Measurements from ENCODE around the gene INS.

Gene INS

DNA sequence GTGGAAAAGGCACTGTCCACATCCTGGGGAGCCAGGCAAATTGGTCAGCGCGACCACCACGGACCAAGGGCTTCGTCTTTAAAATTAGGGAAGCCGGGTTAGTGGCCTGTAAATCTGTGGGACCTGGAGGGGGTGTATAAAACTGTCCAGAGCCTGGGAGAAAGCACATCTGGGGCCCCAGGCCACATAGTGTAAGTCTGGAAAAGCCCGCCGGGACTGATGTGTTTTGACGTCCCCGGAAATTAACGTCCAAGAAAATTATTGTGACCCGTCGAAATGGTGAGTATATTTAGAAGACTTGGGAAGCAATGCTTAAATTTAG is 17.6 kb downstream of the INS start:
- no peak for DNase-seq

GRCh38 chr11:2142762-2143202 is 18.2 kb downstream of the INS start:
- no peak for DNase-seq

DNA sequence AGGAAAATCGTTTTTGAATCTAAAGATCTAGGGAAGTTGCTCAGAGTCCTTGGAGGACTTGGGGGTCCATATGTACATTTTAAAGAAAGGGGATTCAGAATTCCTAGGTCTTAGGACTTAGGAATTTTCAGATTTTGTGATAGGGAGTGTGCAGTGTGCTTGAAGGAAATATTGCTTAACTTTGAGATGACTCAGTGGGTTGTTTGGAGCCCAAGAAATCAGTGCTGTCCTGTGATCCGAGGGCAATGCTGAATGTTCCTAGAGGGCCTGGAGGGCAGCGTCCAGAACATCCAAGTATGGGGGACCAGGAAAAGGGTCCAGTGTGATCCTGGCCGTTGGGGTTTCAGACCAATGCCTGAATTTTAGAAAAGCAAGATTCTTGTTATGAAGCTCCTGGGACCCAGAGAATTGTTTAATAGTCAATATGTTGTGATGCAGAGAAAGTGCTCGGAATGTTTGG is 18.7 kb downstream of the INS start:
- no peak for DNase-seq

DNA sequence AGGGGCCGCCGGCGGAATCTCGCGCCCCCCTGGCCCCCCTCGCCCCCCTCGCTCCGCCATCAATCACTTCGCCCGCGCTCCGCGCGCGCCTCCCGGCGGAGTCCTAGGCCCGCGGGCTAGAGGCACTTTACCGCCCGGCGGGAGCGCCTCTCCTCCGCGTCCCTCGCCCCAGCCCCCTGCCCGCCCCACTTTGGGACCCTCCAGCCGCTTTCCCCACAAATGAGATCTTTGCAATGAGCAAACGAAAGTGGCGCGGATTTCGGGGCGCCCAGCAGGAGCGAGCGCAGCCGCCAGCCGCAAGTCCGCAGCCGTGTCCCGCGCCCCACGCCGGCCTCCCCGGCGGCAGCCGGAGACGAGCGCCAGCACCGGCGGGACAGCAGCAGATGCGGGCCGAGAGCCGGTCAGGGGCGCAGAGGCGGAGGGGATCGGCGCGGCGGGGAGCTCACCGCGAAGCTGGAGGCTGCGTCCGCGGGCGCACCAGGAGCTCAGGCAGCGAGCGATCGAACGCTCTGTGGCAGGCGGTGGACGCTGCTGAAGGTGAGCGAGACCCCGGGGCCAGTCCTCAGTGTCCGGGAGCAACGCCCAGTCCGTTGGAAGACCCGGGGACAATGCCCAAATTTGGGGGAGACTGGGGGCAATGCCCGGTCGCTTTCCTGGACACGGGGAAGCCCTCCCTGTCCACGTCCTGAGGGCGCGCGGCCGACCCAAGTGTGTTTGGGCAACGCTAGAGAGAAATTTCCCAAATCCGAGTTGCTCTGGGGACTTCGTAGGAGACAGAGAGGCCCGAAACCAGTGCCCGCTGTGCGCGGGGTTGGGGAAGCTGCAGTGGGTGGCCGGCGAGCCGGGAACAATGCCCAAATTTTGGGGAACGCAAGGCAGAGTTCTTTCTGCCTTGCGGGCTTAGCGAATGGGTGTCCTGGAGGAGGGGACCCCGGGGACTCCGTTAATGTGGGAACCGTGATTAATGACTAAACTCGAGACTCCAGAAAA is 20.3 kb downstream of the INS start:
- DNase-seq, result no peak

- no peak for DNase-seq
These were observed 21.2 kb downstream of the INS start for GRCh38 chr11:2139621-2140337.

DNA sequence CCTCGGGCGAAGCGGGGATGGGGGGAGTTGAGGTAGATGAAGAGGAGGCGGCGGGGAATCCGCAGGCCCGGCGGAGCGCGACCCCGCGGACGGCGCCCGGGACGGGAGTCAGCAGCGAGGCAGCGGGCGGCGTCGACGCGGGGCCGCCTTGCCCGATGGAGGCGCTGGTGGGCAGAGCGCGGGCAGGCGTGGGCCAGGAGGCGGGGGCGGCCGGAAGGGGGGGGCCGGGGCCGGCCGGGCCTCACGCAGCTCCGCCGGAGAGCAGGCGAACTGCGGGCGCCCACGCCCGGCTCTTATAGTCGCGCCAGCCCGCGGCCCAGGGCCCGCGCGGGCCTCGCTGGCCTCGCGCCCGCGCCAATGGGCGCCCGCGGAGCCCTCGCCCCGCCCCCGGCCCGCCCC is 21.9 kb downstream of the INS start, which contains the start of gene IGF2:
Gene IGF2 (minus strand): TSS at position 267 of the 399 bp plus-strand sequence. CDS start 3,866 bp downstream, outside the sequence.
- peak; percentile 16 for DNase-seq

DNA sequence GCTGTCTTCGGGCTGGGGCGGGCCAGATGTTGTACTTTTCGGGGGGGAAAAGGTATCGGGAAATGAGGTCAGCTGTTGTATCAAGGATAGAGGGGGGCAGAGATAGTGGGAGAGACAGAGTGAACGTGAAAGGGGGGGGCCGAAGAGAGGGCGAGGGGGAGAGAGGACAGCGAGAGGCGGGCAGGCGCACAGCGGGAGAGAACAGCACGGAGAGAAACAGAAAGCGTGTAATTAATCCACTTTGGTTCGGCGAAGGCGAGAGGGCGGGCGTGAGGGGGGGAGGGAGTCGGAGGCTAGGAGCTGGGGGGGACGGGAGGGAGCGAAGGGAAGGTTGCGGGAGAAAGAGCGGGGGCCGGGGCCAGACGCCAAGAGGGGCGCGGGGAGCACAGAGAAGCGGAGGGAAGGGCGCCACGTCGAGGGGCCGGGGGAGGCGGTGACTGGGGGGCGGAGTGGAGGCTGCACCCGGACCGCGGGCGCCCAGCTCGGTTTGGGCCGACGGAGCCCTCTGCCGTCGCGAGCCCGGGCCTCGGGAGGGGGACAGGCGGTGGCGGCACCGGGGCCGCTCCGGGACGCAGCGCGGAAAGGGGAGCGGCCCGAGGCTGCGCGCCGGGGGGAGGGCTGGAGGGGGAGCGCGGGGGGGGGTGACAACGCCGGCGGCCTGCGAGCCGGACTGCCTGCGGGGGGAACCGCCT is 22.4 kb downstream of the INS start:
- peak; percentile 34 for DNase-seq

DNA sequence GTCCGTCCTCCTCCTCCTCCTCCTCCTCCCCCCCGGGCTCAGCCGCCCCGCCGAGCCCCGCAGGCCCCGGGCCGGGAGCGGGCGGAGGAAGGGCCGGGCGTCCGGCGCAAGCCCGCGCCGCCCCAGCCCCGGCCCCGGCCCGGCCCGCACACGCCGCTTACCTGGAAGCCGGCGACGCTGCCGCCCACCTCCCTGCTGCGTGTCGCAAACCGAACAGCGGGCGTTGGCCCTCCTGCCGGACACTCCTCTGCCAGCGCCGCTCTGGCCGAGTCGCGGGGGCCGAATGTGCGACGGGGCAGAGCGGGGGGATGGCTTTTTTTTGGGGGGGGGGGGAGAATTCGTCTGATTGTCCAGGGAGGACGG is 23.0 kb downstream of the INS start:
- peak; percentile 26 for DNase-seq

DNA sequence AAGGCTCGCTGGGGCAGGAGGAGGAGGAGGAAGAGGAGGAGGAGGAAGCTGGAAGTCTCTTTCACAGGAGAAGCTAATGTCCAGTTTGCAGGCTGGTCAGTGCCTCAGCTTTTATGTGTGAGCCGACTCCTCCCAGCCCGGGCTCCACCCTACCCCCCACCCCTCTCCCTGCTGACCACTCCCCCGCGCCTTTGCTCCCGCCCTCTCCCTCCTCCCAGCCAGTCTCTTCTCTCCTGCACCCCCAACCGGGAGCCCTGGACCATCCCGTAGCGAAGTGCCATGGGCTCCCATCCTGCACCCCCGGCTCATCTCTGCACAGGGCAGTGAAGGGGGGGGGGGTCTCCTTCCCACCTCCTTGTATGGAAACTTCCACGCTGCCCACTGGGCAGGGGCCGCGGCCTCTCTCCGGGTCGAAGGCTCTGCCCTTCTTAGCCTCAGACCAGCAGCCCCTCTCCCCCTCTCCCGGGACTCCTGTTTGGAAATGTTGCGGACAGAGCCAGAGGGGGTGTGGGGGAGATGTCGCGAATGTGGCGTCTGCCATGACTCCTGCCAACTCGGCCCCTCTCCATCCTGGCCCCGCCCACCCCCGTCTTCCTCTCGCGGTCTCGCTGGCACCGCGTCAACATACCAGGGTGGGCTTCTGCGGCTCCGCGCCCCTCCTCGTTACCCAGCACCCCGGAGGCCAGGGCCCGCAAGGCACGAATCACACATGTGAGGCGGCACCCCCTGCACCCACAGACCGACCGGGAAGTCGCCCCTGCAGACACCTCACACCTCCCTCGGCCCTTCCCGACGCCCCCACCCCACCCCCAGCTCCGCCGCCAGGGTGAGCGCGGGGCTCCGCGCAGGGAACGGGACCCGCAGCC is 23.6 kb downstream of the INS start:
- DNase-seq, result peak; percentile 54

- DNase-seq, result no peak
These were observed 24.1 kb downstream of the INS start for GRCh38 chr11:2136952-2137201.

GRCh38 chr11:2136209-2136951 is 24.6 kb downstream of the INS start:
- no peak for DNase-seq

DNA sequence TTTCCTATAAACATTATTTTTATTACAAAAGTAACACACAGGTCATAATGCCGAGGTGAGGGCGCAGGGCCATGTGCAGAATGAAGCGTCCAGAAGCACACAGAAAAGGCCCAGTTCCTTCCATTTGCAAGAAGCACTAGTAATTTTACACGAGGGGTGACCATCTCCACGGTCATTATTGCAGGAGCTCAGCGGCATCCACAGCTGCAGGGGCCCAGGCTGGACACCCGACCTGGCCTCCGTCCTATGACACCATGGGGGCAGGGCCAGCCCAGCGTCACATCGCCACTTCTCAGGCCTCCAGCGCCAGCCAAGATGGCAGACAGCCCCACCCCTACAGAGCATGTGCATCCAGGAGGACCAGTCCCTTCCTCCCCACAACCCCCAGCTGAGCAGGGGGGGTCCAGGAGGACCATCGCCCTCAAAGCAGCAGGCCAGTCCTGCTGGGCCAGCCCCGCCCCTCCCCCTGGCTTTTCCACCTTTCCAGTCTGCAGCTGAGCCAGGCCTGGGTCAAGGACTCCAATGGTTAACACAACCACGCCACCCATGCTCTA is 25.3 kb downstream of the INS start:
- DNase-seq, result no peak

- no peak for DNase-seq
These were observed 25.9 kb downstream of the INS start for GRCh38 chr11:2135018-2135569.

- DNase-seq, result no peak
These were observed 26.7 kb downstream of the INS start for GRCh38 chr11:2134022-2135010.

DNA sequence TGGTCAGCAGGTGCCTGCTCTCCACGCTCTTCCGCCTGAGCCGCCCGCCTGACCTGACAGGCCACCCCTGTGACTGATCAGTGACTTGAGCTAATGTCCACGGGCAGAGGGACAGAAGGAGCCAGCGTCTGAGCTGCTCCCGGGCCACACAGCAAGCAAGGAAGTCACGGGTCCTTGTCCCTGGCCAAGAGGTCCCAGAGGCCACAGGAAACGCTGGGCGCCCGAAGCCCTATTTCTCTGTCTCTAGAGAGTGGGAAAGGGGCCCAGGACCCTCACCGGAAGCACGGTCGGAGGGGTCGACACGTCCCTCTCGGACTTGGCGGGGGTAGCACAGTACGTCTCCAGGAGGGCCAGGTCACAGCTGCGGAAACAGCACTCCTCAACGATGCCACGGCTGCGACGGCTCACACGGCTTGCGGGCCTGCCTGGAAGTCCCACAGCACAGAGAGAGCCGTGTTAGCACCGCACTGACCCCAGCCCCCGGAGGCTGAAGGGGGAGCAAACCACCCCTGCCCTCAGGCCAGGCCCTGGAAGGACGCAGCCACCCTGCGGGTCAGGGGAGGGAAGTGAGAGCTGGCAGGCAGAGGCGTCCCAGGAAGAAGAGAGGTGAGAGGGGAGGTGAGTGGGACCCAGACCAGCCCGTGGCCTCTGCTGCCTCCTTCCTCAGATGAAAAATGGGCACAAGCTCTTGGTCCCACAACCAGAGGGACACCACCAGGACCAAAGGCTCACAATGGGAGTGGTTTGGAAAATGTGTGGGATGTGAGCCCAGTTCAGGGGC is 27.6 kb downstream of the INS start:
- DNase-seq, result no peak

DNA sequence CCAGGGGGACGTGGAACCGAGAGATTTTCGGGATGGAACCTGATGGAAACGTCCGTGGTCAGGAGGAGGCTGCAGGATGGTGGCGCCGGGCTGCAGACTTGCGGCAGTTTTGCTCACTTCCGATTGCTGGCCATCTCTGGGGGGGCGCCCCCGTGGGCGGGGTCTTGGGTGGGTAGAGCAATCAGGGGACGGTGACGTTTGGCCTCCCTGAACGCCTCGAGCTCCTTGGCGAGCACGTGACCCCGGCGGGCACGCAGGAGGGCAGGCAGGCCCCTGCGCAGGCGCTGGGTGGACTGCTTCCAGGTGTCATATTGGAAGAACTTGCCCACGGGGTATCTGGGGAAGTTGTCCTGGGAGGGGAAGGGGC is 28.2 kb downstream of the INS start:
- no peak for DNase-seq

- DNase-seq, result no peak
These were observed 28.8 kb downstream of the INS start for GRCh38 chr11:2132246-2132645.

- DNase-seq, result no peak
These were observed 29.4 kb downstream of the INS start for GRCh38 chr11:2131371-2132236.

Data from NCI-H748 treated with DMSO at 0.1 percent for 48 hours (cell line).